ENCODE data around the gene AHI1. TPM values are rescaled to one million over a fixed set of nuclear protein-coding genes. Genes with fewer than 3 reads are reported as not detected.

The AHI1 gene
- total RNA-seq, 1 experiment from 2014 or later, result 18.8 TPM

GRCh38 chr6:135411849-135412248, 85.7 kb downstream of the AHI1 start (continued):
- TF ChIP-seq, protein P1, sequence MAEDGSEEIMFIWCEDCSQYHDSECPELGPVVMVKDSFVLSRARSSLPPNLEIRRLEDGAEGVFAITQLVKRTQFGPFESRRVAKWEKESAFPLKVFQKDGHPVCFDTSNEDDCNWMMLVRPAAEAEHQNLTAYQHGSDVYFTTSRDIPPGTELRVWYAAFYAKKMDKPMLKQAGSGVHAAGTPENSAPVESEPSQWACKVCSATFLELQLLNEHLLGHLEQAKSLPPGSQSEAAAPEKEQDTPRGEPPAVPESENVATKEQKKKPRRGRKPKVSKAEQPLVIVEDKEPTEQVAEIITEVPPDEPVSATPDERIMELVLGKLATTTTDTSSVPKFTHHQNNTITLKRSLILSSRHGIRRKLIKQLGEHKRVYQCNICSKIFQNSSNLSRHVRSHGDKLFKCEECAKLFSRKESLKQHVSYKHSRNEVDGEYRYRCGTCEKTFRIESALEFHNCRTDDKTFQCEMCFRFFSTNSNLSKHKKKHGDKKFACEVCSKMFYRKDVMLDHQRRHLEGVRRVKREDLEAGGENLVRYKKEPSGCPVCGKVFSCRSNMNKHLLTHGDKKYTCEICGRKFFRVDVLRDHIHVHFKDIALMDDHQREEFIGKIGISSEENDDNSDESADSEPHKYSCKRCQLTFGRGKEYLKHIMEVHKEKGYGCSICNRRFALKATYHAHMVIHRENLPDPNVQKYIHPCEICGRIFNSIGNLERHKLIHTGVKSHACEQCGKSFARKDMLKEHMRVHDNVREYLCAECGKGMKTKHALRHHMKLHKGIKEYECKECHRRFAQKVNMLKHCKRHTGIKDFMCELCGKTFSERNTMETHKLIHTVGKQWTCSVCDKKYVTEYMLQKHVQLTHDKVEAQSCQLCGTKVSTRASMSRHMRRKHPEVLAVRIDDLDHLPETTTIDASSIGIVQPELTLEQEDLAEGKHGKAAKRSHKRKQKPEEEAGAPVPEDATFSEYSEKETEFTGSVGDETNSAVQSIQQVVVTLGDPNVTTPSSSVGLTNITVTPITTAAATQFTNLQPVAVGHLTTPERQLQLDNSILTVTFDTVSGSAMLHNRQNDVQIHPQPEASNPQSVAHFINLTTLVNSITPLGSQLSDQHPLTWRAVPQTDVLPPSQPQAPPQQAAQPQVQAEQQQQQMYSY (CRISPR knock-in tag; IDR thresholded peaks at IDR 0.05), result no peak
- TF ChIP-seq, protein P2, sequence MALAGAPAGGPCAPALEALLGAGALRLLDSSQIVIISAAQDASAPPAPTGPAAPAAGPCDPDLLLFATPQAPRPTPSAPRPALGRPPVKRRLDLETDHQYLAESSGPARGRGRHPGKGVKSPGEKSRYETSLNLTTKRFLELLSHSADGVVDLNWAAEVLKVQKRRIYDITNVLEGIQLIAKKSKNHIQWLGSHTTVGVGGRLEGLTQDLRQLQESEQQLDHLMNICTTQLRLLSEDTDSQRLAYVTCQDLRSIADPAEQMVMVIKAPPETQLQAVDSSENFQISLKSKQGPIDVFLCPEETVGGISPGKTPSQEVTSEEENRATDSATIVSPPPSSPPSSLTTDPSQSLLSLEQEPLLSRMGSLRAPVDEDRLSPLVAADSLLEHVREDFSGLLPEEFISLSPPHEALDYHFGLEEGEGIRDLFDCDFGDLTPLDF (CRISPR knock-in tag; IDR thresholded peaks at IDR 0.05), result no peak
- TF ChIP-seq PRRX2 (CRISPR knock-in tag; IDR thresholded peaks at IDR 0.05), result no peak
- TF ChIP-seq CBFB (CRISPR knock-in tag; IDR thresholded peaks at IDR 0.05; ENCODE audit: low read depth), result no peak
- no peak for TF ChIP-seq CTCF (IDR thresholded peaks at IDR 0.05)
- no peak for TF ChIP-seq SMAD3 (CRISPR knock-in tag; IDR thresholded peaks at IDR 0.05; ENCODE audit: borderline replicate concordance)
- TF ChIP-seq TEAD4 (CRISPR knock-in tag; IDR thresholded peaks at IDR 0.05), result no peak
- TF ChIP-seq NFYB (CRISPR knock-in tag; conservative IDR thresholded peaks at IDR 0.05; ENCODE audit: low read depth), result no peak

- H3K4me1 Mint-ChIP-seq, result no peaks in the 10 kb centered on the region
- TF ChIP-seq ZBTB21 (CRISPR knock-in tag; IDR thresholded peaks at IDR 0.05; ENCODE audit: borderline replicate concordance) (no peak), PRRX2 (CRISPR knock-in tag; IDR thresholded peaks at IDR 0.05) (no peak), ESRRA (CRISPR knock-in tag; IDR thresholded peaks at IDR 0.05; ENCODE audit: borderline replicate concordance) (no peak)
- TF ChIP-seq, protein P2 (CRISPR knock-in tag; IDR thresholded peaks at IDR 0.05), result no peak
- no peak overlapping the region for H3K27ac Mint-ChIP-seq
- H3K27me3 Mint-ChIP-seq (ENCODE audit: low read depth), result no peaks in the 10 kb centered on the region
- ATAC-seq, result no peak
- ChIA-PET POLR2A (no interaction called here), CTCF (no interaction called here)
- H3K4me3 Mint-ChIP-seq, result no peak overlapping the region
- no peak for DNase-seq (ENCODE audit: low spot score)
- H3K36me3 Mint-ChIP-seq, result no peaks in the 10 kb centered on the region
- H3K9me3 Mint-ChIP-seq, result no peaks in the 10 kb centered on the region
These were observed 86.2 kb downstream of the AHI1 start for GRCh38 chr6:135411339-135411738.

GRCh38 chr6:135410856-135411255, 86.7 kb downstream of the AHI1 start:
- POLR2A ChIA-PET, result no interaction called here
- no peaks in the 10 kb centered on the region for H3K27me3 Mint-ChIP-seq (ENCODE audit: low read depth)
- no peak overlapping the region for H3K4me3 Mint-ChIP-seq
- no peaks in the 10 kb centered on the region for H3K4me1 Mint-ChIP-seq
- no peak for ATAC-seq
- no peak for DNase-seq (ENCODE audit: low spot score)
- no peaks in the 10 kb centered on the region for H3K36me3 Mint-ChIP-seq
- H3K27ac Mint-ChIP-seq, result no peak overlapping the region
- CTCF ChIA-PET, result no interaction called here
- no peaks in the 10 kb centered on the region for H3K9me3 Mint-ChIP-seq
- TF ChIP-seq SP1 (CRISPR knock-in tag; conservative IDR thresholded peaks at IDR 0.05) (no peak), GTF2I (CRISPR knock-in tag; conservative IDR thresholded peaks at IDR 0.05) (no peak), NR3C1 (CRISPR knock-in tag; conservative IDR thresholded peaks at IDR 0.05; ENCODE audit: low read depth) (no peak), JAZF1 (CRISPR knock-in tag; IDR thresholded peaks at IDR 0.05) (no peak), ZNF121 (CRISPR knock-in tag; IDR thresholded peaks at IDR 0.05) (no peak), ZMAT4 (CRISPR knock-in tag; IDR thresholded peaks at IDR 0.05) (no peak), PRRX2 (CRISPR knock-in tag; IDR thresholded peaks at IDR 0.05) (no peak), TEAD4 (CRISPR knock-in tag; IDR thresholded peaks at IDR 0.05) (no peak), ZNF263 (CRISPR knock-in tag; IDR thresholded peaks at IDR 0.05; ENCODE audit: low read depth) (no peak), CBFB (CRISPR knock-in tag; IDR thresholded peaks at IDR 0.05; ENCODE audit: low read depth) (no peak), KAT7 (CRISPR knock-in tag; IDR thresholded peaks at IDR 0.05; ENCODE audit: borderline replicate concordance) (no peak), ZNF138 (CRISPR knock-in tag; conservative IDR thresholded peaks at IDR 0.05) (no peak), USF2 (CRISPR knock-in tag; IDR thresholded peaks at IDR 0.05) (no peak)
- TF ChIP-seq, protein P3, sequence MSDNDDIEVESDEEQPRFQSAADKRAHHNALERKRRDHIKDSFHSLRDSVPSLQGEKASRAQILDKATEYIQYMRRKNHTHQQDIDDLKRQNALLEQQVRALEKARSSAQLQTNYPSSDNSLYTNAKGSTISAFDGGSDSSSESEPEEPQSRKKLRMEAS (CRISPR knock-in tag; IDR thresholded peaks at IDR 0.05), result no peak
- TF ChIP-seq, protein P4, sequence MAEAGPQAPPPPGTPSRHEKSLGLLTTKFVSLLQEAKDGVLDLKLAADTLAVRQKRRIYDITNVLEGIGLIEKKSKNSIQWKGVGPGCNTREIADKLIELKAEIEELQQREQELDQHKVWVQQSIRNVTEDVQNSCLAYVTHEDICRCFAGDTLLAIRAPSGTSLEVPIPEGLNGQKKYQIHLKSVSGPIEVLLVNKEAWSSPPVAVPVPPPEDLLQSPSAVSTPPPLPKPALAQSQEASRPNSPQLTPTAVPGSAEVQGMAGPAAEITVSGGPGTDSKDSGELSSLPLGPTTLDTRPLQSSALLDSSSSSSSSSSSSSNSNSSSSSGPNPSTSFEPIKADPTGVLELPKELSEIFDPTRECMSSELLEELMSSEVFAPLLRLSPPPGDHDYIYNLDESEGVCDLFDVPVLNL (CRISPR knock-in tag; IDR thresholded peaks at IDR 0.05; ENCODE audit: borderline replicate concordance, low read depth), result no peak
- TF ChIP-seq, protein P2 (CRISPR knock-in tag; IDR thresholded peaks at IDR 0.05), result no peak

Data from WTC11 (cell line).